Psoas muscle (tissue), 8 donors: ENCODE measurements around the gene PIAS3. TPM values are rescaled to one million over a fixed set of nuclear protein-coding genes. Genes with fewer than 3 reads are reported as not detected.
A peak's percentile ranks its signal among the peaks of the same experiment; 100 is the strongest.

Source experiments
- ATAC-seq, 4 donors: fragments of 200-7000 bp; cut with Tn5 transposase; one replicate each; pipeline ENCODE4 v1.9.1; 2020; ENCODE audit warnings: moderate library complexity in 3 of 4, mild to moderate bottlenecking in 2 of 4
- DNase-seq, 2 donors: peaks; one replicate each; pipeline ENCODE4 v3.0.0-alpha.2; 2020
- H3K27ac ChIP-seq: fragments of 200-600 bp; one replicate; pipeline ENCODE4 v1.8.0; 2022
- H3K27me3 ChIP-seq, 3 donors: fragments of 200-600 bp in 1 of 3; one replicate each; pipeline versions ENCODE4 v1.6.1 to v1.8.0; 2013 to 2022; ENCODE audit warnings: low read length in 2 of 3, mild to moderate bottlenecking in 2 of 3, moderate library complexity in 1 of 3; ENCODE audit not compliant: insufficient read depth in 3 of 3
- H3K36me3 ChIP-seq, 2 donors: fragments of 200-600 bp in 1 of 2; one replicate each; pipeline versions ENCODE4 v1.6.1 to v1.8.0; 2013 to 2022; ENCODE audit warnings: low read depth in 1 of 2, mild to moderate bottlenecking in 1 of 2, moderate library complexity in 1 of 2; ENCODE audit not compliant: insufficient read depth in 1 of 2
- H3K4me1 ChIP-seq: fragments of 200-600 bp; one replicate; pipeline ENCODE4 v1.8.0; 2022
- H3K4me3 ChIP-seq: fragments of 200-600 bp; one replicate; pipeline ENCODE4 v1.8.0; 2022; ENCODE audit warnings: mild to moderate bottlenecking
- H3K9me3 ChIP-seq: fragments of 200-600 bp; one replicate; pipeline ENCODE4 v1.8.0; 2022
- CTCF ChIP-seq: fragments of 200-600 bp; IDR thresholded peaks from one replicate; pipeline ENCODE4 v1.8.0; 2022; ENCODE audit warnings: antibody characterized with exemption
- WGBS, 3 donors: extraction: QIAGEN DNeasy Blood & Tissue Kit; methylation state at CpG; one replicate each; pipeline versions ENCODE4 v1.1.6 to v1.1.7; 2013; 5-methylcytosine and 5-hydroxymethylcytosine counted together
- intact Hi-C, 2 donors: fragments of 100-400 bp; cut with DNase I; formaldehyde crosslinking; loops; one replicate each; pipeline versions ENCODE4 v1.11.0 to v1.14.2; 2022
- polyA plus RNA-seq, 3 donors: library from polyadenylated mRNA; stranded (reverse); fragments of 200-250 nt; gene quantifications; one replicate each; pipeline ENCODE4 v1.2.3, GENCODE V29; 2013
- total RNA-seq, 4 donors: library from RNA; stranded (reverse); fragmentation: NEBNext Ultra II Directional in 2 of 4; extraction: Animal tissue kit (Norgen Biotek cat#: 25700) in 2 of 4; gene quantifications; one replicate each; pipeline versions ENCODE4 v1.2.1 to v1.2.4, GENCODE V29; 2021 to 2023
- donor health status: healthy with polysubstance abuse.
- donor health status: DM: no; HTN: no; CAD: no; lungs with moderate emphysema.
- donor health status: Bipolar disorder and iron deficiency.
- donor health status: healthy.
- donor health status: DM: yes; HTN: yes; CAD: no.
- donor health status: DM: no; HTN: no; CAD: no.
- donor health status: DM: no; HTN: no; CAD: no.
- donor health status: DM: yes; HTN: yes; CAD: no.

PIAS3 gene
- total and polyA plus RNA-seq, 7 donors: 9.7 to 26.2 (median 16.8) TPM

DNA sequence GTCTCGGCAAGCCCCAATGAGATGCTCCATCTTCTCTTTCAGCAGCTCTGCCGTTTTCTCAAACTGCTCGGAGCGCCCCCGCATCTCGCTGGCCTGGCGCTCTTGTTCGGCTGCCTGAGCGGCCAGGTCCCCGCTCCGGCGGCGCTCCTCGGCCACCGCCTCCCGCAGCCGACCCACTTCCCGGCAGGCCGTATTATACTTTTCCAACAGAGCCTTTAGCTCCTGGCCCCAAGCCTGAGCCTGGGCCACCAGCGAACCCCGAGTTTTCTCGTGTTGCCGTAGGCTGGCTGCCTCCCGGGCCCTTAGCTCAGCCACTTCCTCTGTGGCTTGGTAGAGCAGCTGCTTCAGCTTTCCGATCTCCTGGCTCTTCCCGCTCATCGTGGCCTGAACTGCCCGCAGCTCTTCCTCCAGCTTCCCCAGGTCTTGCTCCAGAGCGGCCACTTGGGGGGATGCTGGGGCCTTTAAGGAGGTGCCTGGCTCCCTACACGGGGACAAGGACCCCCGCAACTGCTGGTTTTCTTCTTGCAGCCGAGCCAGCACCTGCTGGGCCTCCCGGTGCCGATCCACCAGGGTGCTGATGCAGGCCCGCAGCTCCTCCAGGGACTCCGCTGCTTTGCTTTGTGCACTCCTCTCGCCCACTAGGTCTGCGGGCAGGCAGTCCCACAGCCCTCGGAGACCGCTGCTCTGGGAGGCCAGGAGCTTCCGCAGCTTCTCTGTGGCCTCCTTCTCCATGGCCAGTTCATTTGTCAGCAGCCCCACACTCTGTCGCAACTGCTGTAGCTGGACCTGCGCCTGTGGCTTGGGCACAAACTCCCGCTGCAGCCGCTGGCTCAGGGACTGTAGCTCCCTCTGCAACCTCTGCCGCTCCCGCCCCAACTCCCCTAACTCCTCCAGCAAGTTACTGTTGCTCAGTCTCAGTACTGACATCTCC is 13.4 kb upstream of the PIAS3 start:
- H3K9me3 ChIP-seq: no peaks in the 10 kb centered on the region
- DNase-seq (peak; percentile 86 to 93), ATAC-seq (peak; percentile 93 to 95 (median 94))
- peak overlapping the region; percentile 81 for H3K4me3 ChIP-seq
- no peak for TF ChIP-seq CTCF
- WGBS, 3 donors: 7 to 13% (median 9%) methylated on average over 45 to 47 of the region's 47 CpGs
- H3K27ac ChIP-seq: peak overlapping the region; percentile 88
- H3K4me1 ChIP-seq: peaks cover 23% of the 10 kb centered on the region
- H3K27me3 ChIP-seq: no peaks in the 10 kb centered on the region
- intact Hi-C loops: no loop called here
- H3K36me3 ChIP-seq: peaks cover 0 to 9% of the 10 kb centered on the region in 2 donors

GRCh38 chr1:145868232-145868631 is 9.4 kb upstream of the PIAS3 start:
- WGBS, 3 donors: 77 to 86% (median 80%) methylated on average over 4 of the region's 4 CpGs
- no peak overlapping the region for H3K27ac ChIP-seq
- ATAC-seq: no peak

GRCh38 chr1:145863282-145864018 is 4.6 kb upstream of the PIAS3 start:
- no peaks in the 10 kb centered on the region for H3K4me1 ChIP-seq
- no peaks in the 10 kb centered on the region for H3K9me3 ChIP-seq
- TF ChIP-seq CTCF: no peak
- 66 to 76% (median 69%) methylated on average over 5 of the region's 5 CpGs for WGBS, 3 donors
- no peak overlapping the region for H3K4me3 ChIP-seq
- H3K27ac ChIP-seq: no peak overlapping the region
- intact Hi-C loops: no loop called here
- ATAC-seq (no peak), DNase-seq (peak in 1 of 2 donors; percentile 64)
- H3K27me3 ChIP-seq: no peaks in the 10 kb centered on the region
- H3K36me3 ChIP-seq: peaks cover 0 to 38% of the 10 kb centered on the region in 2 donors

More at GRCh38 chr1:145868232-145868631, 9.4 kb upstream of the PIAS3 start:
- no peak for TF ChIP-seq CTCF
- Histone ChIP-seq H3K27me3 (no peaks in the 10 kb centered on the region), H3K4me1 (peaks cover 23% of the 10 kb centered on the region), H3K36me3 (peaks cover 0 to 38% of the 10 kb centered on the region in 2 donors), H3K4me3 (no peak overlapping the region), H3K9me3 (no peaks in the 10 kb centered on the region)
- intact Hi-C loops: no loop called here
- DNase-seq: no peak

GRCh38 chr1:145859491-145860023 is 676 bp upstream of the PIAS3 start:
- DNase-seq: peak; percentile 93 to 96
- 0% methylated on average over 33 to 41 of the region's 41 CpGs for WGBS, 3 donors

More at GRCh38 chr1:145859491-145860023, 676 bp upstream of the PIAS3 start:
- peak; percentile 86 to 88 (median 88) for ATAC-seq
- peaks cover 5 to 30% of the 10 kb centered on the region in 2 donors for H3K36me3 ChIP-seq
- intact Hi-C loops: loop anchor here in 1 of 2 donors (5.0 kb wide), 1 partner anchor 103 kb away; the partner anchor contains the start of genes ANKRD34A and POLR3GL
- H3K27me3 ChIP-seq: no peaks in the 10 kb centered on the region
- no peaks in the 10 kb centered on the region for H3K9me3 ChIP-seq
- H3K4me1 ChIP-seq: peaks cover 5% of the 10 kb centered on the region
- TF ChIP-seq CTCF: no peak
- H3K27ac ChIP-seq: peak overlapping the region; percentile 88
- H3K4me3 ChIP-seq: peak overlapping the region; percentile 81
